AG04449 (cell line): ENCODE measurements around the gene RPS16.
A peak's percentile ranks its signal among the peaks of the same experiment; 100 is the strongest.

Experiments
- CTCF ChIA-PET: fragments of 350-600 bp; formaldehyde crosslinking; extraction: SDS; loops from one replicate; lab custom pipeline; 2021; ENCODE audit warnings: antibody characterized with exemption; lab: Yijun Ruan, JAX
- POLR2A ChIA-PET: fragments of 400-600, 350-600 bp; formaldehyde crosslinking; extraction: SDS; loops from one replicate; lab custom pipeline; 2020; ENCODE audit warnings: antibody characterized with exemption, inconsistent platforms; lab: Yijun Ruan, JAX
- DNase-seq: peaks from one replicate; pipeline ENCODE4 v3.0.0-alpha.2; 2010; ENCODE audit warnings: low read depth, low spot score
- H3K4me3 ChIP-seq: 2 replicates; pipeline ENCODE4 v1.5.1; 2011; ENCODE audit warnings: low read depth, mild to moderate bottlenecking, control low read depth, low read length
- TF ChIP-seq, protein P1 (sequence below): IDR thresholded peaks from one replicate; pipeline ENCODE4 v1.5.1; 2011; ENCODE audit warnings: mild to moderate bottlenecking, moderate library complexity, low read length, control low read depth, inconsistent platforms; ENCODE audit not compliant: insufficient read depth; ENCODE audit errors: missing control alignments

RPS16 gene

DNA sequence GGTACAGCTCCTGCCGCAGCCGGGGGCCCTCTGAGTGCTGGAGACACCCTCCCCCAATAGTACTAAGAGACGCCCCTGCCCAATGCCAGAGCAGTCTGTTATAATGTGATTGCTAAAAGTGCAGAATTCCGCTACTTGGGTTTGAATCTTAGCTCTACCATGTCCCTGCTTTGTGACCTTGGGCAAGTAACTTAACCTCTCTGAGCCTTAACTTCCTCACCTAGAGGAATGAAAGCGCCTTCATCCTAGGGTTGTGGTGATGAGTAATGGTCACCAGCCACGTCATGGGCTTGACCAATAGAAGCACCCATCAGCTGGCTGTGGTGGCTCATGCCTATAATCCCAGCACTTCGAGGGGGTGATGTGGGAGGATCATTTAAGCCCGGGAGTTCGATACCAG lies 16.7 kb downstream of the RPS16 start:
- ChIA-PET CTCF (interaction anchor here (0.9 to 3.5 kb wide), 5 partner anchors 9 to 22 kb away, joined by 3 to 20 read pairs (median 3); partner anchors contain the start of gene RPS16), POLR2A (interaction anchor here (0.8 kb wide), 1 partner anchor 17 kb away, joined by 3 read pairs; the partner anchor contains the start of gene RPS16)
- TF ChIP-seq, protein P1, sequence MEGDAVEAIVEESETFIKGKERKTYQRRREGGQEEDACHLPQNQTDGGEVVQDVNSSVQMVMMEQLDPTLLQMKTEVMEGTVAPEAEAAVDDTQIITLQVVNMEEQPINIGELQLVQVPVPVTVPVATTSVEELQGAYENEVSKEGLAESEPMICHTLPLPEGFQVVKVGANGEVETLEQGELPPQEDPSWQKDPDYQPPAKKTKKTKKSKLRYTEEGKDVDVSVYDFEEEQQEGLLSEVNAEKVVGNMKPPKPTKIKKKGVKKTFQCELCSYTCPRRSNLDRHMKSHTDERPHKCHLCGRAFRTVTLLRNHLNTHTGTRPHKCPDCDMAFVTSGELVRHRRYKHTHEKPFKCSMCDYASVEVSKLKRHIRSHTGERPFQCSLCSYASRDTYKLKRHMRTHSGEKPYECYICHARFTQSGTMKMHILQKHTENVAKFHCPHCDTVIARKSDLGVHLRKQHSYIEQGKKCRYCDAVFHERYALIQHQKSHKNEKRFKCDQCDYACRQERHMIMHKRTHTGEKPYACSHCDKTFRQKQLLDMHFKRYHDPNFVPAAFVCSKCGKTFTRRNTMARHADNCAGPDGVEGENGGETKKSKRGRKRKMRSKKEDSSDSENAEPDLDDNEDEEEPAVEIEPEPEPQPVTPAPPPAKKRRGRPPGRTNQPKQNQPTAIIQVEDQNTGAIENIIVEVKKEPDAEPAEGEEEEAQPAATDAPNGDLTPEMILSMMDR = no peak
- no peak for DNase-seq
- H3K4me3 ChIP-seq = no peak overlapping the region

GRCh38 chr19:39417463-39418181 lies 18.1 kb downstream of the RPS16 start:
- ChIA-PET POLR2A (interaction anchor here (4.4 kb wide), 1 partner anchor 18 kb away, joined by 31 read pairs; the partner anchor contains the start of gene RPS16), CTCF (interaction anchor here (1.5 to 4.4 kb wide), 4 partner anchors 10 to 20 kb away, joined by 3 to 26 read pairs (median 12); no protein-coding TSS in a partner anchor)
- no peak for DNase-seq
- TF ChIP-seq, protein P1 = no peak
- H3K4me3 ChIP-seq = no peak overlapping the region

DNA sequence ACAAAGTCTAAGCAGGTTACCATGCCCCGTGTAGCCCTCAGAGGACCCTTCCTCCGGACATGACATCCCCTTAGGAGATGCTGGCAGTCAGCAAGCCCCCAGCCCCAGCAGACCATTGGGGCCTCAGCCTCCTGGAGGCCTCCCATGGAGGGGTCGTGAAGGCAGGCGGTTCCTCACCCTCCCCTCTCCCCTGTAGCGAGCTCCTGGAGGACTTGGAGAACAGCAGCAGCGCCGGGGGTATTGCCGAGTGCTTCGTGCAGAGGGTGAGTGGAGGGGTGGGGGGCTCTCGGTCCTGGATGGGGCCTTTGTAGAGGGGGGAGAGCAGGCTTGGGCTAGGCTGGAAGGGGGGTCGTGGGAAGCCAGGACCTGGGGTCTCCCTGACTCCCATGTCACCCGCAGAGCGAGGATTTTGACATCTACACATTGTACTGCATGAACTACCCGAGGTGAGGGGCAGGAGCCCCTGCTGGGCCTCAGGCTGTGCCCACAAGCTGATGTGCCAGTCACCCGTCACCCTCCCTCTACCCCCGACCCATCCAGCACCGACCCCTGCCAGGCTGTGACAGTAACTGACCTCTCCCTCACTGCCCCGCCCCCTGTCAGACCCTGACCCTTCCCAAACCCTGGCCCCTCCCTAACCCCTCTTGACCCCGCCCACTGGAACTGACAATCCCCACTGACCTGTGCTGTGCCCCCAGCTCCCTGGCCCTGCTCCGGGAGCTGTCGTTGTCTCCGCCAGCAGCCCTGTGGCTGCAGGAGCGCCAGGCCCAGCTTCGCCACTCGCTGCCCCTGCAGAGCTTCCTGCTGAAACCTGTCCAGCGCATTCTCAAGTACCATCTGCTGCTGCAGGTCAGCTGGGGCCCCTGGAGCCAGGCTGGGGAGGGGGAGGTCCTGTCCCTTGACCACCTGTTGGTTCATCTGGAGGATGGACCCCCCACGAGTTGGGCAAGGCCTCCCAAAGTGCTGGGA lies 19.3 kb downstream of the RPS16 start:
- TF ChIP-seq, protein P1 = no peak
- POLR2A ChIA-PET = interaction anchor here (4.4 kb wide), 1 partner anchor 19 kb away, joined by 31 read pairs; the partner anchor contains the start of gene RPS16
- DNase-seq = no peak
- CTCF ChIA-PET = interaction anchor here (1.4 to 4.4 kb wide), 4 partner anchors 11 to 19 kb away, joined by 4 to 26 read pairs (median 11); partner anchors contain the start of gene RPS16
- H3K4me3 ChIP-seq = no peak overlapping the region; the same call in 1 of the 2 replicates

DNA sequence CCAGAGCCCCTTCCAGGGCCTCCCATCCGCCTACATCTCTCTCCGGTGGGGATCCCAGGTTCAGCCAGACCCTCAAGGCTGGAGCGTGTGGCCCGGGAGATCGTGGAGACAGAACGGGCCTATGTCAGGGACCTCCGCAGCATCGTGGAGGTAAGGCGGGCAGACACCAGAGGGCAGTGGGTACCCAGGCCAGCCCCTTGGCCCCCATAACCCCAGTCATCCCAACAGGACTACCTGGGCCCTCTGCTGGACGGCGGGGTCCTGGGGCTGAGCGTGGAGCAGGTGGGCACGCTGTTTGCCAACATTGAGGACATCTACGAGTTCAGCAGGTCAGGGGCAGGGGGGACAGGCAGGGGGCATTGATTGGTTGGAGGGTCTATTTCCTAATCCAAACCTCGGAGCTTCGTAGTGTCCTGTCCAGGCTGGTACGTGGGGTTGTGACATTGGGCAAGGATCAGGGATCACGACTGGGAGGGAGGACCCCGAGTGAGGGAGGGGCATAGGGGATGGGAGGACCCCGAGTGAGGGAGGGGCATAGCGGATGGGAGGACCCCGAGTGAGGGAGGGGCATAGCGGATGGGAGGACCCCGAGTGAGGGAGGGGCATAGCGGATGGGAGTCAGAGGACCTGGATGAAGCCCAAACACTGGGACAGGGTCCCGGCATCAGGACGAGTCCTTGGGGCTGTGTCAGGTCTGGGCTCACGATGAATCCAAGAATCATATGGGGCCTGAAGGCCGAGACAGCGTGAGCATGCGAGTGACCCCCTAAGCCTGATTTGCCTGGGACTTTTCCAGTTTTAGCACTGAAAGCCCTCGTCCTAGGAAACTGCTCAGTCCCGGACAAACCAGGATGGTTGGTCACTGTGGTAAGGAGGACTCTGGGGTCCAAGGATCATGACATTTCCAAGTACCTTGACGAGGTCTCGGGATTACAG lies 20.4 kb downstream of the RPS16 start:
- peak overlapping the region; percentile 87 for H3K4me3 ChIP-seq

More for the DNA sequence above, 20.4 kb downstream of the RPS16 start:
- POLR2A ChIA-PET = interaction anchor here (1.8 to 4.4 kb wide), 3 partner anchors 9 to 20 kb away, joined by 8 to 31 read pairs (median 16); partner anchors contain the start of gene RPS16
- CTCF ChIA-PET = interaction anchor here (0.6 to 4.4 kb wide), 12 partner anchors 10 to 125 kb away, joined by 3 to 26 read pairs (median 4); partner anchors contain the start of genes EID2, EID2B, MED29 and PAF1
- no peak for DNase-seq
- TF ChIP-seq, protein P1 = no peak
